Sigmoid colon (tissue), 7 donors: Measurements from ENCODE around the gene AATF. TPM values are rescaled to one million over a fixed set of nuclear protein-coding genes. Genes with fewer than 3 reads are reported as not detected.

Experiments used
- DNase-seq: peaks from one replicate; pipeline ENCODE4 v3.0.0-alpha.2; 2019
- H3K27ac ChIP-seq, 4 donors: fragments of 200-600 bp; sonication (generic); one replicate each; pipeline ENCODE4 v1.5.1; 2016 to 2019; ENCODE audit warnings: mild to moderate bottlenecking in 1 of 4
- H3K27me3 ChIP-seq, 3 donors: fragments of 200-600 bp; sonication (generic); one replicate each; pipeline ENCODE4 v1.5.1; 2019; ENCODE audit warnings: mild to moderate bottlenecking in 1 of 3
- H3K36me3 ChIP-seq, 4 donors: fragments of 200-600 bp; sonication (generic); one replicate each; pipeline ENCODE4 v1.5.1; 2016 to 2019
- H3K4me1 ChIP-seq, 4 donors: fragments of 200-600 bp; sonication (generic); one replicate each; pipeline ENCODE4 v1.5.1; 2017 to 2019
- H3K4me3 ChIP-seq, 4 donors: fragments of 200-600 bp; sonication (generic); one replicate each; pipeline ENCODE4 v1.5.1; 2017 to 2019; ENCODE audit warnings: mild to moderate bottlenecking in 2 of 4, moderate library complexity in 1 of 4
- H3K9me3 ChIP-seq, 4 donors: fragments of 200-600 bp in 3 of 4; sonication (generic) in 3 of 4; one replicate each; pipeline versions ENCODE4 v1.5.1 to v1.6.1; 2013 to 2019
- EP300 ChIP-seq, 4 donors: sonication (generic); formaldehyde crosslinking; IDR thresholded peaks; one replicate each; pipeline ENCODE4 v1.6.1; 2017; ENCODE audit warnings: antibody characterized with exemption in 4 of 4
- POLR2A ChIP-seq, 2 donors: fragments of 450-650 bp; IDR thresholded peaks; one replicate each; pipeline ENCODE4 v1.6.1; 2016; ENCODE audit warnings: antibody characterized with exemption in 2 of 2, mild to moderate bottlenecking in 2 of 2, moderate library complexity in 2 of 2
- POLR2AphosphoS5 ChIP-seq, 4 donors: sonication (generic); formaldehyde crosslinking; IDR thresholded peaks; one replicate each; pipeline ENCODE4 v1.6.1; 2017; ENCODE audit warnings: antibody characterized with exemption in 4 of 4
- WGBS, 2 donors: extraction: QIAGEN DNeasy Blood & Tissue Kit; methylation state at CpG; one replicate each; pipeline ENCODE4 v1.1.7; 2013; 5-methylcytosine and 5-hydroxymethylcytosine counted together
- intact Hi-C: fragments of 100-400 bp; cut with DNase I; formaldehyde crosslinking; loops from one replicate; pipeline ENCODE4 v1.15.1; 2023
- polyA plus RNA-seq, 3 donors: library from polyadenylated mRNA; stranded (reverse); fragments of 200-250 nt; gene quantifications; one replicate each; pipeline ENCODE4 v1.2.3, GENCODE V29; 2013
- total RNA-seq, 4 donors: library from RNA; depleted of rRNA; stranded (reverse); fragments of >200 nt; gene quantifications; one replicate each; pipeline ENCODE4 v1.1.0, GENCODE V29; 2016
- TF ChIP-seq, protein P1 (sequence below), 4 experiments: fragments of 450-650 bp in 3 of 4; fragments of 200-600 bp in 1 of 4; IDR thresholded peaks; one replicate each; pipeline ENCODE4 v1.5.1; 2016 to 2019; ENCODE audit warnings: antibody characterized with exemption in 4 of 4, mild to moderate bottlenecking in 3 of 4, moderate library complexity in 2 of 4
- donor health status: healthy with polysubstance abuse.
- donor health status: Bipolar disorder and iron deficiency.
- donor health status: healthy.

The AATF gene
- total and polyA plus RNA-seq, 7 donors, result 27.6 to 38.3 (median 33.2) TPM

DNA sequence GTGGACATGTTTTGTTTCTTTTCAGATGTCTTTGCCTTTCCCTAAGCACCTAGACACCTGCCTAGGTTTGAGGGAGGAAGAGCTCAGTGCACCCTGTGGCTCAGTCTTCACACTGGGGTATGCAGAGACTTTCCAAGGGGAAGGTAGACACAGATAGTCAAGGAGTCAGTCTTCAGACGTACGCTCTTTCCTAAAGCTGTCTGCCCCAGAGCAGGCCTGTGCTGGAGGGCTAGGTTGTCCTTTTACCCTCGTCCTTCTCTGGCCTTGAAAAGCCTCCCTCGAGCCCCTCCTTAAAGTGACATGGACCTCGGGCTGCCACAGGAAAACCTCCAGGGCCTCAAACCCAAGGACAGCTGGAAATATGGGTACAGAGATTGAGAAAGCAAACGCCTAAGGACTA lies 103.7 kb downstream of the AATF start:
- DNase-seq, result no peak
- TF ChIP-seq POLR2AphosphoS5 (IDR thresholded peaks at IDR 0.05) (no peak), POLR2A (IDR thresholded peaks at IDR 0.05) (no peak), EP300 (IDR thresholded peaks at IDR 0.05) (no peak)
- TF ChIP-seq, protein P1, sequence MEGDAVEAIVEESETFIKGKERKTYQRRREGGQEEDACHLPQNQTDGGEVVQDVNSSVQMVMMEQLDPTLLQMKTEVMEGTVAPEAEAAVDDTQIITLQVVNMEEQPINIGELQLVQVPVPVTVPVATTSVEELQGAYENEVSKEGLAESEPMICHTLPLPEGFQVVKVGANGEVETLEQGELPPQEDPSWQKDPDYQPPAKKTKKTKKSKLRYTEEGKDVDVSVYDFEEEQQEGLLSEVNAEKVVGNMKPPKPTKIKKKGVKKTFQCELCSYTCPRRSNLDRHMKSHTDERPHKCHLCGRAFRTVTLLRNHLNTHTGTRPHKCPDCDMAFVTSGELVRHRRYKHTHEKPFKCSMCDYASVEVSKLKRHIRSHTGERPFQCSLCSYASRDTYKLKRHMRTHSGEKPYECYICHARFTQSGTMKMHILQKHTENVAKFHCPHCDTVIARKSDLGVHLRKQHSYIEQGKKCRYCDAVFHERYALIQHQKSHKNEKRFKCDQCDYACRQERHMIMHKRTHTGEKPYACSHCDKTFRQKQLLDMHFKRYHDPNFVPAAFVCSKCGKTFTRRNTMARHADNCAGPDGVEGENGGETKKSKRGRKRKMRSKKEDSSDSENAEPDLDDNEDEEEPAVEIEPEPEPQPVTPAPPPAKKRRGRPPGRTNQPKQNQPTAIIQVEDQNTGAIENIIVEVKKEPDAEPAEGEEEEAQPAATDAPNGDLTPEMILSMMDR (IDR thresholded peaks at IDR 0.05), result no peak
- intact Hi-C loops, result no loop called here
- peaks cover 0 to 34% (median 9%) of the 10 kb centered on the region in 4 donors for H3K36me3 ChIP-seq
- no peak overlapping the region for H3K27ac ChIP-seq
- H3K9me3 ChIP-seq, result no peaks in the 10 kb centered on the region
- H3K27me3 ChIP-seq, result no peaks in the 10 kb centered on the region
- no peaks in the 10 kb centered on the region for H3K4me1 ChIP-seq
- WGBS, 2 donors, result 85 to 92% methylated on average over 6 of the region's 6 CpGs
- H3K4me3 ChIP-seq, result no peak overlapping the region

DNA sequence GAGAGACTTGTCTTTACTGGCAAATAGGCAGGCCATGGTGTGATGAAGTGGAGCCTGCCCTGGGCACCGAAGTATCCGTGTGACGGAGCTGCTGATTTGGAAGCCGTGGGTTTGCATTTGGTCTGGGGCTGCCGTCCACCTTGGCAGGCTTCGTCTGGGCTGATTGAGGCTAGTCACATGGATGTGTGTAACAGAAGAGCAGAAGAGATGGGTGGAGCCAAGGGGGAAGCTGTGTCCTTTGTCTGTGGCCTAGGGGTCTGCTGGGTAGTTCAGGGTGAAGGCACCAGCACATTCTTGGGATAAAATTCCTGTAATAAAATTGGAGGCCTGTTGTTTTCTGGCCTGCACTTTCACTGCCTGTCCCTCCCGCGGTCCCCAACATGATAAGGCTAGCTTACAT lies 106.1 kb downstream of the AATF start:
- no peak for DNase-seq
- Histone ChIP-seq H3K36me3 (peaks cover 0 to 43% (median 11%) of the 10 kb centered on the region in 4 donors), H3K4me1 (no peaks in the 10 kb centered on the region), H3K9me3 (no peaks in the 10 kb centered on the region), H3K4me3 (no peak overlapping the region), H3K27ac (no peak overlapping the region), H3K27me3 (no peaks in the 10 kb centered on the region)
- intact Hi-C loops, result no loop called here
- 93 to 96% methylated on average over 8 of the region's 8 CpGs for WGBS, 2 donors
- TF ChIP-seq, protein P1 (IDR thresholded peaks at IDR 0.05), result no peak
- TF ChIP-seq EP300 (IDR thresholded peaks at IDR 0.05) (no peak), POLR2A (IDR thresholded peaks at IDR 0.05) (no peak), POLR2AphosphoS5 (IDR thresholded peaks at IDR 0.05) (no peak)

- no peaks in the 10 kb centered on the region for H3K4me1 ChIP-seq
- 97 to 98% methylated on average over 18 of the region's 18 CpGs for WGBS, 2 donors
- H3K4me3 ChIP-seq, result no peak overlapping the region
- intact Hi-C loops, result no loop called here
- H3K36me3 ChIP-seq, result peaks cover 0 to 33% (median 11%) of the 10 kb centered on the region in 4 donors
- no peaks in the 10 kb centered on the region for H3K9me3 ChIP-seq
- H3K27ac ChIP-seq, result no peak overlapping the region
- no peak for DNase-seq
- no peak for TF ChIP-seq POLR2A (IDR thresholded peaks at IDR 0.05)
- TF ChIP-seq EP300 (IDR thresholded peaks at IDR 0.05), result no peak
- TF ChIP-seq, protein P1 (IDR thresholded peaks at IDR 0.05), result no peak
- TF ChIP-seq POLR2AphosphoS5 (IDR thresholded peaks at IDR 0.05), result no peak
- H3K27me3 ChIP-seq, result peaks cover 0 to under 1% (median 0%) of the 10 kb centered on the region in 3 donors
These were observed 107.9 kb downstream of the AATF start for GRCh38 chr17:37056622-37057021.

- Histone ChIP-seq H3K4me3 (no peak overlapping the region), H3K27me3 (peaks cover 0 to 20% (median 0%) of the 10 kb centered on the region in 3 donors), H3K27ac (no peak overlapping the region), H3K4me1 (no peaks in the 10 kb centered on the region), H3K36me3 (peaks cover 0 to 22% (median 8%) of the 10 kb centered on the region in 4 donors), H3K9me3 (no peaks in the 10 kb centered on the region)
- no peak for DNase-seq
- TF ChIP-seq POLR2A (IDR thresholded peaks at IDR 0.05) (no peak), POLR2AphosphoS5 (IDR thresholded peaks at IDR 0.05) (no peak), EP300 (IDR thresholded peaks at IDR 0.05) (no peak)
- TF ChIP-seq, protein P1 (IDR thresholded peaks at IDR 0.05), result no peak
- WGBS, 2 donors, result 92 to 95% methylated on average over 3 of the region's 3 CpGs
- intact Hi-C loops, result no loop called here
These were observed 110.7 kb downstream of the AATF start for GRCh38 chr17:37059493-37059892.

GRCh38 chr17:37060094-37060493 lies 111.3 kb downstream of the AATF start:
- H3K27me3 ChIP-seq, result peaks cover 0 to 26% (median 6%) of the 10 kb centered on the region in 3 donors
- no peaks in the 10 kb centered on the region for H3K4me1 ChIP-seq
- H3K9me3 ChIP-seq, result no peaks in the 10 kb centered on the region
- WGBS, 2 donors, result 89 to 90% methylated on average over 6 of the region's 6 CpGs
- peaks cover 0 to 20% (median 7%) of the 10 kb centered on the region in 4 donors for H3K36me3 ChIP-seq
- intact Hi-C loops, result no loop called here
- no peak for DNase-seq
- H3K27ac ChIP-seq, result no peak overlapping the region
- no peak overlapping the region for H3K4me3 ChIP-seq
- TF ChIP-seq, protein P1 (IDR thresholded peaks at IDR 0.05), result no peak
- TF ChIP-seq POLR2AphosphoS5 (IDR thresholded peaks at IDR 0.05), result no peak
- no peak for TF ChIP-seq EP300 (IDR thresholded peaks at IDR 0.05)
- no peak for TF ChIP-seq POLR2A (IDR thresholded peaks at IDR 0.05)
